HCT116 (cell line): ENCODE results near the gene EIF4ENIF1. TPM values are rescaled to one million over a fixed set of nuclear protein-coding genes. Genes with fewer than 3 reads are reported as not detected.

Experiments
- ATAC-seq: fragments of 200-7000 bp; cut with Tn5 transposase; 2 replicates; pipeline ENCODE4 v1.9.1; 2020; ENCODE audit warnings: mild to moderate bottlenecking, moderate library complexity
- BruUV-seq: library from RNA; stranded (reverse); fragments of 400-500 nt; replicated peaks from 2 replicates; lab custom pipeline; 2021; lab: Mats Ljungman, UMichigan
- CTCF ChIA-PET: fragments of 300-600 bp; sonication (Branson Sonifier 250); formaldehyde crosslinking; loops from one replicate; lab custom pipeline; 2021; ENCODE audit warnings: antibody characterized with exemption; lab: Charles Lee
- POLR2A ChIA-PET: fragments of 300-600, 350-600 bp; sonication (Branson Sonifier 250); formaldehyde crosslinking; loops from one replicate; lab custom pipeline; 2021; ENCODE audit warnings: antibody characterized with exemption; lab: Charles Lee
- RAD21 ChIA-PET, 2 experiments: fragments of 300-600 bp; sonication (Branson Sonifier 250); formaldehyde crosslinking; loops; one replicate each; lab custom pipeline; 2023; ENCODE audit warnings: low total read pairs in 2 of 2; ENCODE audit not compliant: uncharacterized antibody in 2 of 2, unreplicated experiment in 2 of 2, low non-redundant PET in 1 of 2; lab: Charles Lee
- DNase-seq: peaks from one replicate; pipeline ENCODE4 v3.0.0-alpha.2; 2010; ENCODE audit warnings: low read depth, low spot score
- H2AFZ ChIP-seq: fragments of 200-600 bp; shearing (Covaris generic), sonication (generic); 2 replicates; pipeline ENCODE4 v1.6.1; 2017; ENCODE audit warnings: low read depth, mixed run types, mixed read lengths, antibody characterized with exemption, low read length; ENCODE audit not compliant: poor library complexity, severe bottlenecking
- H3K27ac ChIP-seq: 2 replicates; pipeline ENCODE4 v1.5.1; 2012; ENCODE audit warnings: low read depth, low read length
- H3K27me3 ChIP-seq: fragments of 200-600 bp; sonication (generic); 2 replicates; pipeline ENCODE4 v1.6.1; 2016; ENCODE audit warnings: mixed run types, low read length, mixed read lengths; ENCODE audit not compliant: insufficient read depth
- H3K36me3 ChIP-seq, 2 experiments: fragments of 200-500 bp in 1 of 2; fragments of 200-600 bp in 1 of 2; sonication (Bioruptor generic) in 1 of 2; sonication (generic) in 1 of 2; 2 replicates each; pipeline versions ENCODE4 v1.5.1 to v1.6.1; 2014 to 2016; ENCODE audit warnings: low read length in 2 of 2, inconsistent platforms in 1 of 2, mixed read lengths in 1 of 2, mixed run types in 1 of 2; ENCODE audit not compliant: insufficient read depth in 2 of 2, control insufficient read depth in 1 of 2
- H3K4me1 ChIP-seq, 2 experiments: fragments of 200-600 bp in 1 of 2; sonication (generic) in 1 of 2; 2 replicates each; pipeline versions ENCODE4 v1.5.1 to v1.6.1; 2012 to 2017; ENCODE audit warnings: low read length in 2 of 2, inconsistent platforms in 1 of 2, mild to moderate bottlenecking in 1 of 2, mixed read lengths in 1 of 2, mixed run types in 1 of 2, moderate library complexity in 1 of 2; ENCODE audit not compliant: insufficient read depth in 2 of 2, control insufficient read depth in 1 of 2
- H3K4me2 ChIP-seq: fragments of 200-600 bp; sonication (generic); 2 replicates; pipeline ENCODE4 v1.6.1; 2017; ENCODE audit warnings: mixed run types, low read length, mixed read lengths
- H3K4me3 ChIP-seq, 2 experiments: fragments of 200-600 bp in 1 of 2; sonication (generic) in 1 of 2; replicated peaks in 1 of 2; 2 replicates each; pipeline ENCODE4 v1.5.1; 2011 to 2016; ENCODE audit warnings: low read length in 2 of 2, control low read depth in 1 of 2, low read depth in 1 of 2, mild to moderate bottlenecking in 1 of 2, mixed read lengths in 1 of 2, mixed run types in 1 of 2
- H3K79me2 ChIP-seq: fragments of 200-600 bp; sonication (generic); 2 replicates; pipeline ENCODE4 v1.6.1; 2017; ENCODE audit warnings: mild to moderate bottlenecking, mixed run types, low read length, moderate library complexity, mixed read lengths; ENCODE audit not compliant: insufficient read depth
- H3K9ac ChIP-seq: fragments of 200-600 bp; sonication (generic); 2 replicates; pipeline ENCODE4 v1.6.1; 2016; ENCODE audit warnings: low read length, mixed read lengths
- H3K9me2 ChIP-seq: fragments of 200-600 bp; sonication (generic), shearing (Covaris generic); 2 replicates; pipeline ENCODE4 v1.6.1; 2017; ENCODE audit warnings: mixed run types, mild to moderate bottlenecking, moderate library complexity; ENCODE audit not compliant: insufficient read depth
- H3K9me3 ChIP-seq, 2 experiments: fragments of 200-500 bp in 1 of 2; fragments of 200-600 bp in 1 of 2; sonication (Bioruptor generic) in 1 of 2; sonication (generic) in 1 of 2; 2 replicates each; pipeline ENCODE4 v1.6.1; 2014 to 2017; ENCODE audit warnings: low read length in 2 of 2, mixed read lengths in 2 of 2, inconsistent platforms in 1 of 2, low read depth in 1 of 2, mild to moderate bottlenecking in 1 of 2, mixed run types in 1 of 2, moderate library complexity in 1 of 2; ENCODE audit not compliant: control insufficient read depth in 1 of 2, insufficient read depth in 1 of 2
- H4K20me1 ChIP-seq: fragments of 200-600 bp; sonication (generic), shearing (Covaris generic); 2 replicates; pipeline ENCODE4 v1.6.1; 2017; ENCODE audit warnings: mixed run types, mild to moderate bottlenecking, moderate library complexity; ENCODE audit not compliant: insufficient read depth
- ATF3 ChIP-seq: IDR thresholded peaks from 2 replicates; pipeline ENCODE4 v1.6.1; 2012
- CTCF ChIP-seq, 3 experiments: fragments of 200-600 bp in 1 of 3; sonication (generic) in 1 of 3; IDR thresholded peaks in 2 of 3; conservative IDR thresholded peaks in 1 of 3; 2 replicates each; pipeline ENCODE4 v1.5.1; 2012 to 2017; ENCODE audit warnings: low read depth in 2 of 3, low read length in 2 of 3, antibody characterized with exemption in 1 of 3, borderline replicate concordance in 1 of 3, control low read depth in 1 of 3, mild to moderate bottlenecking in 1 of 3, mixed read lengths in 1 of 3, mixed run types in 1 of 3, moderate library complexity in 1 of 3; ENCODE audit not compliant: insufficient read depth in 1 of 3
- ELF1 ChIP-seq: IDR thresholded peaks from 2 replicates; pipeline ENCODE4 v1.6.1; 2012; ENCODE audit warnings: low read depth, borderline replicate concordance
- EZH2 ChIP-seq: fragments of 200-600 bp; sonication (generic); IDR thresholded peaks from 2 replicates; pipeline ENCODE4 v1.6.1; 2017; ENCODE audit warnings: antibody characterized with exemption, mixed run types
- EZH2phosphoT487 ChIP-seq: fragments of 200-600 bp; IDR thresholded peaks from 2 replicates; pipeline ENCODE4 v1.6.1; 2018; ENCODE audit warnings: antibody characterized with exemption, borderline replicate concordance
- FOSL1 ChIP-seq: IDR thresholded peaks from 2 replicates; pipeline ENCODE4 v1.6.1; 2012; ENCODE audit warnings: low read depth
- JUND ChIP-seq: IDR thresholded peaks from 2 replicates; pipeline ENCODE4 v1.6.1; 2012
- POLR2A ChIP-seq: IDR thresholded peaks from 2 replicates; pipeline ENCODE4 v1.7.0; 2011; ENCODE audit warnings: borderline replicate concordance; ENCODE audit not compliant: insufficient read depth, insufficient read length; ENCODE audit errors: extremely low read depth
- SIN3A ChIP-seq: IDR thresholded peaks from 2 replicates; pipeline ENCODE4 v1.6.1; 2012; ENCODE audit warnings: low read depth
- SP1 ChIP-seq: IDR thresholded peaks from 2 replicates; pipeline ENCODE4 v1.6.1; 2012; ENCODE audit warnings: low read depth
- SRF ChIP-seq: IDR thresholded peaks from 2 replicates; pipeline ENCODE4 v1.6.1; 2012; ENCODE audit warnings: low read depth
- TCF7L2 ChIP-seq: IDR thresholded peaks from 2 replicates; pipeline ENCODE4 v1.7.0; 2011; ENCODE audit warnings: borderline replicate concordance, inconsistent platforms; ENCODE audit not compliant: insufficient read depth, insufficient read length; ENCODE audit errors: extremely low read depth
- YY1 ChIP-seq: IDR thresholded peaks from 2 replicates; pipeline ENCODE4 v1.6.1; 2011; ENCODE audit warnings: low read length, low read depth, moderate library complexity, mild to moderate bottlenecking; ENCODE audit not compliant: insufficient replicate concordance; ENCODE audit errors: extremely low read depth
- ZFX ChIP-seq: fragments of 450-650 bp; IDR thresholded peaks from 2 replicates; pipeline ENCODE4 v1.6.1; 2017
- ZNF274 ChIP-seq: fragments of 200-500 bp; sonication (Bioruptor generic); IDR thresholded peaks from 2 replicates; pipeline ENCODE4 v1.6.1; 2014; ENCODE audit warnings: mild to moderate bottlenecking, low read depth, low read length, inconsistent platforms
- intact Hi-C: fragments of 100-400 bp; cut with micrococcal nuclease; formaldehyde crosslinking; loops from 2 replicates; pipeline ENCODE4 v1.10.0; 2022
- total RNA-seq: library from RNA; stranded (reverse); gene quantifications from one replicate; pipeline ENCODE4 v1.2.1, GENCODE V29; 2021; ENCODE audit not compliant: unreplicated experiment

The EIF4ENIF1 gene
- total RNA-seq, 1 experiment from 2014 or later: 24.2 TPM

- TF ChIP-seq EZH2: no peak
- peak; percentile 72 for TF ChIP-seq SIN3A
- peak; percentile 95 for TF ChIP-seq POLR2A
- no peak for TF ChIP-seq EZH2phosphoT487
- no peak for TF ChIP-seq JUND
- TF ChIP-seq, all 23 proteins: peak for 10
Observed at GRCh38 chr22:31399211-31400022, 90.2 kb downstream of the EIF4ENIF1 start, which contains the start of gene DRG1 (continued).

GRCh38 chr22:31398231-31398630 is 91.4 kb downstream of the EIF4ENIF1 start:
- POLR2A ChIA-PET: no interaction called here
- peaks cover 7 to 14% of the 10 kb centered on the region in 2 experiments for H3K4me1 ChIP-seq
- H4K20me1 ChIP-seq: no peaks in the 10 kb centered on the region
- CTCF ChIA-PET: no interaction called here
- TF ChIP-seq EZH2 (no peak), TCF7L2 (no peak), ATF3 (no peak), SRF (no peak), ZFX (no peak), ZNF274 (no peak), YY1 (no peak), JUND (no peak), FOSL1 (no peak), SP1 (no peak), CTCF (IDR thresholded peaks at IDR 0.05 in 2 of 3, conservative IDR thresholded peaks at IDR 0.05 in 1 of 3; ENCODE audit: borderline replicate concordance in 1 of 3, insufficient read depth in 1 of 3, low read depth in 2 of 3, low read length in 2 of 3) (no peak), ELF1 (no peak)
- H2AFZ ChIP-seq: peak overlapping the region; percentile 14
- ATAC-seq (no peak), DNase-seq (no peak)
- RAD21 ChIA-PET: no interaction called here
- no peaks in the 10 kb centered on the region for H3K9me2 ChIP-seq
- intact Hi-C loops: loop anchor here (2.0 kb wide), 1 partner anchor 51 kb away; the partner anchor contains the start of gene PATZ1
- peaks cover 38% of the 10 kb centered on the region for H3K79me2 ChIP-seq
- H3K27me3 ChIP-seq: no peaks in the 10 kb centered on the region
- H3K4me3 ChIP-seq: no peak overlapping the region
- H3K9ac ChIP-seq: no peak overlapping the region
- H3K9me3 ChIP-seq: no peaks in the 10 kb centered on the region
- no peak overlapping the region for H3K4me2 ChIP-seq
- H3K36me3 ChIP-seq: peaks cover 7 to 9% of the 10 kb centered on the region in 2 experiments; a peak in 3 of 4 replicates
- no TSS peak for BruUV-seq
- no peak overlapping the region; the same call in 1 of the 2 replicates for H3K27ac ChIP-seq
